Osteoblast (primary cell): Measurements from ENCODE around the gene KCNQ4. TPM values are rescaled to one million over a fixed set of nuclear protein-coding genes. Genes with fewer than 3 reads are reported as not detected.

Experiments used
- DNase-seq: peaks from one replicate; pipeline ENCODE4 v3.0.0; 2011; ENCODE audit warnings: low spot score, mixed read lengths; ENCODE audit not compliant: insufficient read length; ENCODE audit errors: missing footprints
- H2AFZ ChIP-seq: 2 replicates; pipeline ENCODE4 v1.6.0; 2011; ENCODE audit warnings: mild to moderate bottlenecking, low read length
- H3K27ac ChIP-seq: 2 replicates; pipeline ENCODE4 v1.5.1; 2011; ENCODE audit warnings: mild to moderate bottlenecking, low read depth, low read length, moderate library complexity
- H3K27me3 ChIP-seq: 2 replicates; pipeline ENCODE4 v1.6.0; 2012; ENCODE audit warnings: mild to moderate bottlenecking, control low read depth, inconsistent platforms, low read length, moderate library complexity; ENCODE audit not compliant: insufficient read depth
- H3K36me3 ChIP-seq: 2 replicates; pipeline ENCODE4 v1.5.1; 2011; ENCODE audit warnings: mild to moderate bottlenecking, low read length, control low read depth, moderate library complexity; ENCODE audit not compliant: insufficient read depth
- H3K4me1 ChIP-seq: 2 replicates; pipeline ENCODE4 v1.5.1; 2011; ENCODE audit warnings: mild to moderate bottlenecking, low read length, control low read depth, moderate library complexity; ENCODE audit not compliant: insufficient read depth
- H3K4me2 ChIP-seq: 2 replicates; pipeline ENCODE4 v1.6.0; 2011; ENCODE audit warnings: mild to moderate bottlenecking, low read length; ENCODE audit not compliant: insufficient read depth
- H3K4me3 ChIP-seq: fragments of 200-600 bp; sonication (generic); 3 replicates; pipeline ENCODE4 v1.5.1; 2012; ENCODE audit warnings: mild to moderate bottlenecking, low read length, inconsistent platforms; ENCODE audit not compliant: insufficient read depth
- H3K79me2 ChIP-seq: 2 replicates; pipeline ENCODE4 v1.6.0; 2012; ENCODE audit warnings: mild to moderate bottlenecking, low read length, control low read depth, inconsistent platforms; ENCODE audit not compliant: insufficient read depth
- H3K9me3 ChIP-seq: 2 replicates; pipeline ENCODE4 v1.5.1; 2011; ENCODE audit warnings: low read depth, low read length, control low read depth
- H4K20me1 ChIP-seq: 2 replicates; pipeline ENCODE4 v1.6.0; 2012; ENCODE audit warnings: mild to moderate bottlenecking, low read length, control low read depth; ENCODE audit not compliant: insufficient read depth
- total RNA-seq: library from RNA; depleted of rRNA; stranded (reverse); fragments of >200 nt; gene quantifications from 2 replicates; pipeline ENCODE4 v1.2.3, GENCODE V29; 2012
- TF ChIP-seq, protein P1 (sequence below): IDR thresholded peaks from 2 replicates; pipeline ENCODE4 v1.5.1; 2011; ENCODE audit warnings: mild to moderate bottlenecking, low read depth, low read length, moderate library complexity; ENCODE audit errors: extremely low read depth

The KCNQ4 gene
- total RNA-seq, 1 donor, result not detected

DNA sequence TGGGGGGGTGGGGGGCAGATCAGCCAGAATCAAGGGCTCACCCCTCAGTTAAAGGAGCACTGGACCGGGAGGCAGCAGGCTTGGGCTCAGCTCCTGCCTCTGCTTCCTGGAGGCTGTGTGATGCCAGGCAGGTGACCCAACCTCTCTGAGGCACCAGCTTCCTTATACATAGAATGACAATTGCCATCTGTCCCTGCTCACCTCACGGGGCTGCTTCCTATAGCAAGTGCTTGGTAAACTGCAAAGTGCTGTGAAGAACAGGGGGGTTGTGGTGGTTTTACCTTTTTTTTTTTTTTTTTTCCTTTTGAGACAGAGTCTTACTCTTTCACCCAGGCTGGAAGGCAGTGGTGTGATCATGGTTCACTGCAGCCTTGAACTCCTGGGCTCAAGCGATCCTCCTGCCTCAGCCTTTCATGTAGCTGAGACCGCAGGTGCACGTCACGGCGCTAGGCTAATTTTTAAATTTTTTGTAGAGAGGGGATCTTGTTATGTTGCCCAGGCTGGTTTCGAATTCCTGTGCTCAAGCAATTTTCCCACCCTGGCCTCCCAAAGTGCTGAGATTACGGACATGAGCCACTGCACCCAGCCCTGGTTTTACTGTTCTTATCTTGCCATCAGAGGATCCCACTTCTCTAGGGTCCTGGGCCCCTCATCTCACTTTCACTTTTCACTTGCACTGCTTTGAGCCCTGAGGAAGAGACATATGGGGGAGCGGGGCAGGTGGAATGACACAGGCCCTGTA is 11.6 kb downstream of the KCNQ4 start:
- peak; percentile 19 for DNase-seq
- no peak overlapping the region for H2AFZ ChIP-seq
- no peak overlapping the region for H3K4me2 ChIP-seq
- no peak overlapping the region for H3K4me3 ChIP-seq
- H3K27ac ChIP-seq, result no peak overlapping the region
- no peaks in the 10 kb centered on the region for H4K20me1 ChIP-seq
- no peaks in the 10 kb centered on the region for H3K9me3 ChIP-seq
- no peaks in the 10 kb centered on the region for H3K36me3 ChIP-seq
- peaks cover 28% of the 10 kb centered on the region for H3K27me3 ChIP-seq
- TF ChIP-seq, protein P1, sequence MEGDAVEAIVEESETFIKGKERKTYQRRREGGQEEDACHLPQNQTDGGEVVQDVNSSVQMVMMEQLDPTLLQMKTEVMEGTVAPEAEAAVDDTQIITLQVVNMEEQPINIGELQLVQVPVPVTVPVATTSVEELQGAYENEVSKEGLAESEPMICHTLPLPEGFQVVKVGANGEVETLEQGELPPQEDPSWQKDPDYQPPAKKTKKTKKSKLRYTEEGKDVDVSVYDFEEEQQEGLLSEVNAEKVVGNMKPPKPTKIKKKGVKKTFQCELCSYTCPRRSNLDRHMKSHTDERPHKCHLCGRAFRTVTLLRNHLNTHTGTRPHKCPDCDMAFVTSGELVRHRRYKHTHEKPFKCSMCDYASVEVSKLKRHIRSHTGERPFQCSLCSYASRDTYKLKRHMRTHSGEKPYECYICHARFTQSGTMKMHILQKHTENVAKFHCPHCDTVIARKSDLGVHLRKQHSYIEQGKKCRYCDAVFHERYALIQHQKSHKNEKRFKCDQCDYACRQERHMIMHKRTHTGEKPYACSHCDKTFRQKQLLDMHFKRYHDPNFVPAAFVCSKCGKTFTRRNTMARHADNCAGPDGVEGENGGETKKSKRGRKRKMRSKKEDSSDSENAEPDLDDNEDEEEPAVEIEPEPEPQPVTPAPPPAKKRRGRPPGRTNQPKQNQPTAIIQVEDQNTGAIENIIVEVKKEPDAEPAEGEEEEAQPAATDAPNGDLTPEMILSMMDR, result no peak
- H3K4me1 ChIP-seq, result peaks cover 12% of the 10 kb centered on the region
- no peaks in the 10 kb centered on the region for H3K79me2 ChIP-seq

DNA sequence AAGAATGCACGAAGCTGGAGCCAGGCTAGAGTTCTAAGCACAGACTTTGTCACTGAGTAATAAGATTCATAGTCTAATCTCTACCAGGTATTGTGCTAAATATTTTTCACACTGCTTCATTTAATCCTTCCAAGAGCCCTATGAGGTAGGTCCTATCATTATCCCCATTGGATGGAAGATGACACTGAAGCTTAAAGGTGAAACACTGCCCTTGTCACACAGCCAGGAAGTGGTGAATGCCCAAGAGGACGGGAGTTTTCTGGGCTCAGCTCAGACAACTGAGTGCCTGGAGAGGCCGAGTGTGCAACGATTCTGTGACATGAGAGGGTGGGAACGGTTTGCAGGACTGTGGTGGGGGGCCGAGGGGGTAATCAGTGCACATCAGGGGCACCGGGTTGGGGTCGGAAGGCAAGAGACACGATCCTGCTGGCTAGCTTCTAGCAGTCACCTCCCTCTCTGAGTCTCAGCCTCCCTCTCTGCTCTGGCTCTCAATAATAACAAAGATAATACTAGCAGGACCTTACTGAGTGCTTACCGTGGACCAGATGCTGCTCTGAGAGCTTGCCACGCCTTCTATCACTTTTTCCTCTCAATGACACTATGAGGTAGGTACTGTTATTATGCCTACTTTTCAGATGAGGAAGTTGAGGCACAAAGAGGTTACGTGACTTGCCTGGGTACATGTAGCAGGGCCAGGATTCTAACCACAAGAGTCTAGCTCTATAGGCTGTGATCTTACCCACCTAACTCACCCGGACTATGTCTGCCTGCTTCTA is 12.4 kb downstream of the KCNQ4 start:
- DNase-seq, result peak; percentile 56
- Histone ChIP-seq H3K4me3 (no peak overlapping the region), H3K4me1 (peaks cover 12% of the 10 kb centered on the region), H3K79me2 (no peaks in the 10 kb centered on the region), H4K20me1 (no peaks in the 10 kb centered on the region), H3K27ac (no peak overlapping the region), H3K4me2 (no peak overlapping the region), H3K27me3 (peaks cover 28% of the 10 kb centered on the region), H3K9me3 (no peaks in the 10 kb centered on the region), H2AFZ (no peak overlapping the region), H3K36me3 (no peaks in the 10 kb centered on the region)
- TF ChIP-seq, protein P1, result no peak

DNA sequence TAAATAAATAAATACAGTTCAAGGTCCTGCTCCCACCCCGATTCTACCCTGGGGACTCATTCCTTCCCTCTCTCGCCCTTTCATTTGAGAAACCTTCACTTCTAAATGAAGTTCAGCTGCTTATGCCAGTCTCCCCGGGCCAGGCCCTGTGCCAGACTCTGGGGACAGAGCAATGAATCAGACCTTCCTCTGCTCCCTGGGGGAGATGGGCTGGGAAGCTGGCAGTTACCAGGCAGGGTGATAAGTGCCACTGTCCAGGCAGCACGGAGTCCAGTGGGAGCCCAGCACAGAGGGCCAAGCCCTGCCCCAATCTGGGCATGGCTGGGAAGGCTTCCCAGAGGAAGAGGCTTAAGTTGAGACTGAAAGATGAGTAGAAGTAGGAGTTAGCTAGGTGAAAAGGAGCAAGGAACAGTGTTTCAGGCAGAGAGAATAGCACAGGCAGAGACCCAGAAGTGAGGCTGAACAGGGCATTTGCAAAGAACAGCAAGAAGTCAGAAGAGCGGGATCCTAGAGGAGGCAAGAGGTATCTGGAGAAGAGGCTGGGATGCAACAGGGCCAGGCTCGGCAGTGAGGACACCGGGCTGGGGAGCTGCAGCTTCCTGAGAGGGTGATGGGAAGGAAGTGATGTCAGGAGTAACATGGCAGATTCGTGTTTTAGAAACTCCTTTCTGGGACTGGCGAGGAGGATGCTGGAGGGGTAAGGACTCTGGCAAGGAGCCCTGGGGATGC is 13.5 kb downstream of the KCNQ4 start:
- DNase-seq, result peak; percentile 66
- no peaks in the 10 kb centered on the region for H3K36me3 ChIP-seq
- H3K4me2 ChIP-seq, result peak overlapping the region; percentile 2
- TF ChIP-seq, protein P1, result no peak
- H4K20me1 ChIP-seq, result no peaks in the 10 kb centered on the region
- H3K27ac ChIP-seq, result no peak overlapping the region
- H3K9me3 ChIP-seq, result no peaks in the 10 kb centered on the region
- H3K79me2 ChIP-seq, result no peaks in the 10 kb centered on the region
- no peak overlapping the region for H3K4me3 ChIP-seq
- peaks cover 22% of the 10 kb centered on the region for H3K27me3 ChIP-seq
- peaks cover 16% of the 10 kb centered on the region for H3K4me1 ChIP-seq
- no peak overlapping the region for H2AFZ ChIP-seq
